GM23338 (cell line): Measurements from ENCODE around the gene ERC2. TPM values are rescaled to one million over a fixed set of nuclear protein-coding genes. Genes with fewer than 3 reads are reported as not detected.

Experiments used
- ATAC-seq: fragments of 200-7000 bp; cut with Tn5 transposase; 3 replicates; pipeline ENCODE4 v1.9.1; 2020
- DNase-seq: peaks from one replicate; pipeline ENCODE4 v3.0.0-alpha.2; 2015; ENCODE audit warnings: low spot score
- H2AFZ ChIP-seq: fragments of 200-600 bp; sonication (generic); 2 replicates; pipeline ENCODE4 v1.8.0; 2016; ENCODE audit warnings: antibody characterized with exemption, mild to moderate bottlenecking, moderate library complexity
- H3F3A ChIP-seq: fragments of 200-600 bp; sonication (generic); replicated peaks from 2 replicates; pipeline ENCODE4 v1.8.0; 2017; ENCODE audit warnings: antibody characterized with exemption, mixed run types, low read depth
- H3K27ac ChIP-seq: fragments of 200-600 bp; sonication (generic); 2 replicates; pipeline ENCODE4 v1.6.1; 2016; ENCODE audit warnings: low read depth
- H3K27me3 ChIP-seq: fragments of 200-600 bp; sonication (generic); 2 replicates; pipeline ENCODE4 v1.8.0; 2016; ENCODE audit warnings: mild to moderate bottlenecking, mixed run types, moderate library complexity; ENCODE audit not compliant: insufficient read depth
- H3K36me3 ChIP-seq: fragments of 200-600 bp; sonication (generic); 2 replicates; pipeline ENCODE4 v1.8.0; 2016; ENCODE audit warnings: mild to moderate bottlenecking; ENCODE audit not compliant: insufficient read depth
- H3K4me1 ChIP-seq: fragments of 200-600 bp; sonication (generic); 2 replicates; pipeline ENCODE4 v1.8.0; 2016; ENCODE audit warnings: mild to moderate bottlenecking, moderate library complexity; ENCODE audit not compliant: insufficient read depth
- H3K4me2 ChIP-seq: fragments of 200-600 bp; sonication (generic); 2 replicates; pipeline ENCODE4 v1.7.1; 2017; ENCODE audit warnings: mixed run types
- H3K4me3 ChIP-seq: fragments of 200-600 bp; sonication (generic); 2 replicates; pipeline ENCODE4 v1.6.1; 2016; ENCODE audit warnings: mixed run types
- H3K79me2 ChIP-seq: fragments of 200-600 bp; sonication (generic); replicated peaks from 2 replicates; pipeline ENCODE4 v1.8.0; 2017; ENCODE audit warnings: mild to moderate bottlenecking; ENCODE audit not compliant: insufficient read depth
- H3K9me2 ChIP-seq: fragments of 200-600 bp; sonication (generic); 2 replicates; pipeline ENCODE4 v1.8.0; 2017; ENCODE audit not compliant: insufficient read depth
- H4K20me1 ChIP-seq: fragments of 200-600 bp; sonication (generic); replicated peaks from 2 replicates; pipeline ENCODE4 v1.8.0; 2017; ENCODE audit warnings: mild to moderate bottlenecking; ENCODE audit not compliant: insufficient read depth
- H3K27ac Mint-ChIP-seq: 2 replicates; pipeline ENCODE4 v1.8.0; 2020; ENCODE audit warnings: inconsistent platforms, mild to moderate bottlenecking, moderate library complexity, mixed read lengths
- H3K27me3 Mint-ChIP-seq: 3 replicates; pipeline ENCODE4 v1.8.0; 2022; ENCODE audit warnings: low read depth, mild to moderate bottlenecking, moderate library complexity, mixed read lengths, inconsistent platforms; ENCODE audit not compliant: insufficient read depth, poor library complexity
- H3K36me3 Mint-ChIP-seq: 3 replicates; pipeline ENCODE4 v1.8.0; 2021; ENCODE audit warnings: low read depth, mild to moderate bottlenecking, inconsistent platforms, moderate library complexity, mixed read lengths
- H3K4me1 Mint-ChIP-seq: 3 replicates; pipeline ENCODE4 v1.8.0; 2020; ENCODE audit warnings: mild to moderate bottlenecking, inconsistent platforms, mixed read lengths
- H3K4me3 Mint-ChIP-seq: 3 replicates; pipeline ENCODE4 v1.8.0; 2021; ENCODE audit warnings: moderate library complexity, mild to moderate bottlenecking, inconsistent platforms, mixed read lengths
- H3K9me3 Mint-ChIP-seq: 3 replicates; pipeline ENCODE4 v1.8.0; 2020; ENCODE audit warnings: moderate library complexity, mild to moderate bottlenecking, inconsistent platforms, mixed read lengths
- CREB1 ChIP-seq: fragments of 250-450 bp; sonication (Bioruptor Pico); IDR thresholded peaks from 2 replicates; pipeline ENCODE4 v1.5.0; 2020; ENCODE audit warnings: low read depth, mild to moderate bottlenecking, moderate library complexity
- EZH2 ChIP-seq: fragments of 200-600 bp; sonication (generic); IDR thresholded peaks from one replicate; pipeline ENCODE4 v1.8.0; 2017; ENCODE audit warnings: antibody characterized with exemption, mild to moderate bottlenecking, low read depth; ENCODE audit not compliant: unreplicated experiment
- NANOG ChIP-seq: IDR thresholded peaks from 2 replicates; pipeline ENCODE4 v1.6.1; 2016; ENCODE audit warnings: antibody characterized with exemption, borderline replicate concordance
- POLR2AphosphoS5 ChIP-seq: IDR thresholded peaks from 2 replicates; pipeline ENCODE4 v1.6.1; 2016; ENCODE audit warnings: antibody characterized with exemption, low read depth
- STAT1 ChIP-seq: IDR thresholded peaks from one replicate; pipeline ENCODE4 v1.6.1; 2016; ENCODE audit warnings: antibody characterized with exemption; ENCODE audit not compliant: unreplicated experiment
- ZNF331 ChIP-seq: fragments of 250-450 bp; sonication (Bioruptor Pico); IDR thresholded peaks from 2 replicates; pipeline ENCODE4 v1.5.0; 2020; ENCODE audit warnings: low read depth, mild to moderate bottlenecking, moderate library complexity
- polyA plus RNA-seq: library from polyadenylated mRNA; unstranded; fragments of >200 nt; fragmentation: Nextera tagmentation; extraction: Ambion mirVana; gene quantifications from 2 replicates; pipeline ENCODE4 v1.2.1, GENCODE V29; 2016
- total RNA-seq: library from RNA; depleted of rRNA; stranded (reverse); fragments of >200 nt; shearing (Covaris generic); gene quantifications from 2 replicates; pipeline ENCODE4 v1.2.3, GENCODE V29; 2014
- TF ChIP-seq, protein P1 (sequence below): IDR thresholded peaks from 2 replicates; pipeline ENCODE4 v1.6.1; 2016; ENCODE audit warnings: antibody characterized with exemption
- TF ChIP-seq, protein P2 (sequence below), 2 experiments: fragments of 200-600 bp in 1 of 2; sonication (generic) in 1 of 2; conservative IDR thresholded peaks; 2 replicates each; pipeline versions ENCODE4 v1.5.1 to v1.6.1; 2016 to 2017; ENCODE audit warnings: antibody characterized with exemption in 2 of 2, low read depth in 2 of 2, mild to moderate bottlenecking in 2 of 2, moderate library complexity in 1 of 2
- TF ChIP-seq, protein P3 (sequence below): IDR thresholded peaks from one replicate; pipeline ENCODE4 v1.6.1; 2018; ENCODE audit warnings: antibody characterized with exemption; ENCODE audit not compliant: unreplicated experiment
- TF ChIP-seq, protein P4 (sequence below): fragments of 250-450 bp; sonication (Bioruptor Pico); IDR thresholded peaks from 2 replicates; pipeline ENCODE4 v1.5.0; 2020; ENCODE audit warnings: mild to moderate bottlenecking, moderate library complexity

Gene ERC2
- total and polyA plus RNA-seq, 2 experiments from 2014 or later = 11.8 to 13.7 TPM

DNA sequence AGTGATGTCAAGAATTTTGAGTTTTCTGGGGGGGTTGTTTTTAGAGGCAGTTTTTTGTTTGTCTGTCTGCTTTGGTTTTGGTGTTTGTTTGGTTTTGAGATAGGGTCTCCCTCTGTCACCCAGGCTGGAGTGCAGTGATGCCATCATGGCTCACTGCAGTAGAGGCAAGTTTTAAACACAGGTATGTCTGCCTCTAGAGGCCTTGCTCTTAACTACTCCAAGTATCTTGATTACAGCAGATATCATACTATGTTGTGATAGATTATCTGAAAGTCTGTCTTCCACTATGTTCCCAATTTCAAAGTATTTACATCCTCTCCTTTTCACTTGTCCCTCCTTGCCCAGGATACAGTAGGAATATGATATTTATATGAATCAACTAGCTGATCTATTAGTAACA, 57.7 kb downstream of the ERC2 start (continued):
- TF ChIP-seq, protein P1, sequence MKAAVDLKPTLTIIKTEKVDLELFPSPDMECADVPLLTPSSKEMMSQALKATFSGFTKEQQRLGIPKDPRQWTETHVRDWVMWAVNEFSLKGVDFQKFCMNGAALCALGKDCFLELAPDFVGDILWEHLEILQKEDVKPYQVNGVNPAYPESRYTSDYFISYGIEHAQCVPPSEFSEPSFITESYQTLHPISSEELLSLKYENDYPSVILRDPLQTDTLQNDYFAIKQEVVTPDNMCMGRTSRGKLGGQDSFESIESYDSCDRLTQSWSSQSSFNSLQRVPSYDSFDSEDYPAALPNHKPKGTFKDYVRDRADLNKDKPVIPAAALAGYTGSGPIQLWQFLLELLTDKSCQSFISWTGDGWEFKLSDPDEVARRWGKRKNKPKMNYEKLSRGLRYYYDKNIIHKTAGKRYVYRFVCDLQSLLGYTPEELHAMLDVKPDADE = no peak
- TF ChIP-seq, protein P2, sequence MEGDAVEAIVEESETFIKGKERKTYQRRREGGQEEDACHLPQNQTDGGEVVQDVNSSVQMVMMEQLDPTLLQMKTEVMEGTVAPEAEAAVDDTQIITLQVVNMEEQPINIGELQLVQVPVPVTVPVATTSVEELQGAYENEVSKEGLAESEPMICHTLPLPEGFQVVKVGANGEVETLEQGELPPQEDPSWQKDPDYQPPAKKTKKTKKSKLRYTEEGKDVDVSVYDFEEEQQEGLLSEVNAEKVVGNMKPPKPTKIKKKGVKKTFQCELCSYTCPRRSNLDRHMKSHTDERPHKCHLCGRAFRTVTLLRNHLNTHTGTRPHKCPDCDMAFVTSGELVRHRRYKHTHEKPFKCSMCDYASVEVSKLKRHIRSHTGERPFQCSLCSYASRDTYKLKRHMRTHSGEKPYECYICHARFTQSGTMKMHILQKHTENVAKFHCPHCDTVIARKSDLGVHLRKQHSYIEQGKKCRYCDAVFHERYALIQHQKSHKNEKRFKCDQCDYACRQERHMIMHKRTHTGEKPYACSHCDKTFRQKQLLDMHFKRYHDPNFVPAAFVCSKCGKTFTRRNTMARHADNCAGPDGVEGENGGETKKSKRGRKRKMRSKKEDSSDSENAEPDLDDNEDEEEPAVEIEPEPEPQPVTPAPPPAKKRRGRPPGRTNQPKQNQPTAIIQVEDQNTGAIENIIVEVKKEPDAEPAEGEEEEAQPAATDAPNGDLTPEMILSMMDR (conservative IDR thresholded peaks at IDR 0.05; ENCODE audit: low read depth in 2 of 2) = peak; percentile 16 to 30; a peak in 3 of 4 replicates

DNA sequence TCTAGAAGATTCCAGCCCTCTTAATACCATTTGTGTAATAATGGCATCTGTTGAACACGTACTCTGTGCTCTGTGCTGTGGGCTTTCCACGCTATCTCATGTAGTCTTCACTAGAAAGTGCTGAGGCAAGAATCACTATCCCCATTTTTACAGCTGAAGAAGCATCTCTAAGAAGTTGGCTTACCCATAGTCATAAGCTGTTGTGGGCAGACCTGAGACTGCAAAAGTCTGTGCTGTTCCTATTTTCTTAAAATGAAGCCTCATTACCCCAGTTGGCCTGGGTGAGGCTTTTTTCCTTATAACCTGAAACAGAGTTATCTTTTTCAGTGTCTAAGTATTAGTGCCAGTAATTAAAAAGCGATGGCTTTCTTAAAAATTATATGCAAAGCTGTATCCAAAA, 58.5 kb downstream of the ERC2 start:
- Histone ChIP-seq H3K4me1 (peaks cover 8% of the 10 kb centered on the region; the same call in 1 of the 2 replicates), H3K79me2 (no peaks in the 10 kb centered on the region)
- peaks cover 6% of the 10 kb centered on the region for H3K27me3 Mint-ChIP-seq
- TF ChIP-seq, protein P3, sequence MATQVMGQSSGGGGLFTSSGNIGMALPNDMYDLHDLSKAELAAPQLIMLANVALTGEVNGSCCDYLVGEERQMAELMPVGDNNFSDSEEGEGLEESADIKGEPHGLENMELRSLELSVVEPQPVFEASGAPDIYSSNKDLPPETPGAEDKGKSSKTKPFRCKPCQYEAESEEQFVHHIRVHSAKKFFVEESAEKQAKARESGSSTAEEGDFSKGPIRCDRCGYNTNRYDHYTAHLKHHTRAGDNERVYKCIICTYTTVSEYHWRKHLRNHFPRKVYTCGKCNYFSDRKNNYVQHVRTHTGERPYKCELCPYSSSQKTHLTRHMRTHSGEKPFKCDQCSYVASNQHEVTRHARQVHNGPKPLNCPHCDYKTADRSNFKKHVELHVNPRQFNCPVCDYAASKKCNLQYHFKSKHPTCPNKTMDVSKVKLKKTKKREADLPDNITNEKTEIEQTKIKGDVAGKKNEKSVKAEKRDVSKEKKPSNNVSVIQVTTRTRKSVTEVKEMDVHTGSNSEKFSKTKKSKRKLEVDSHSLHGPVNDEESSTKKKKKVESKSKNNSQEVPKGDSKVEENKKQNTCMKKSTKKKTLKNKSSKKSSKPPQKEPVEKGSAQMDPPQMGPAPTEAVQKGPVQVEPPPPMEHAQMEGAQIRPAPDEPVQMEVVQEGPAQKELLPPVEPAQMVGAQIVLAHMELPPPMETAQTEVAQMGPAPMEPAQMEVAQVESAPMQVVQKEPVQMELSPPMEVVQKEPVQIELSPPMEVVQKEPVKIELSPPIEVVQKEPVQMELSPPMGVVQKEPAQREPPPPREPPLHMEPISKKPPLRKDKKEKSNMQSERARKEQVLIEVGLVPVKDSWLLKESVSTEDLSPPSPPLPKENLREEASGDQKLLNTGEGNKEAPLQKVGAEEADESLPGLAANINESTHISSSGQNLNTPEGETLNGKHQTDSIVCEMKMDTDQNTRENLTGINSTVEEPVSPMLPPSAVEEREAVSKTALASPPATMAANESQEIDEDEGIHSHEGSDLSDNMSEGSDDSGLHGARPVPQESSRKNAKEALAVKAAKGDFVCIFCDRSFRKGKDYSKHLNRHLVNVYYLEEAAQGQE = no peak
- TF ChIP-seq CREB1 (CRISPR knock-in tag) (no peak), NANOG (no peak), ZNF331 (CRISPR knock-in tag) (no peak), STAT1 (no peak), EZH2 (no peak), POLR2AphosphoS5 (no peak)
- TF ChIP-seq, protein P4, sequence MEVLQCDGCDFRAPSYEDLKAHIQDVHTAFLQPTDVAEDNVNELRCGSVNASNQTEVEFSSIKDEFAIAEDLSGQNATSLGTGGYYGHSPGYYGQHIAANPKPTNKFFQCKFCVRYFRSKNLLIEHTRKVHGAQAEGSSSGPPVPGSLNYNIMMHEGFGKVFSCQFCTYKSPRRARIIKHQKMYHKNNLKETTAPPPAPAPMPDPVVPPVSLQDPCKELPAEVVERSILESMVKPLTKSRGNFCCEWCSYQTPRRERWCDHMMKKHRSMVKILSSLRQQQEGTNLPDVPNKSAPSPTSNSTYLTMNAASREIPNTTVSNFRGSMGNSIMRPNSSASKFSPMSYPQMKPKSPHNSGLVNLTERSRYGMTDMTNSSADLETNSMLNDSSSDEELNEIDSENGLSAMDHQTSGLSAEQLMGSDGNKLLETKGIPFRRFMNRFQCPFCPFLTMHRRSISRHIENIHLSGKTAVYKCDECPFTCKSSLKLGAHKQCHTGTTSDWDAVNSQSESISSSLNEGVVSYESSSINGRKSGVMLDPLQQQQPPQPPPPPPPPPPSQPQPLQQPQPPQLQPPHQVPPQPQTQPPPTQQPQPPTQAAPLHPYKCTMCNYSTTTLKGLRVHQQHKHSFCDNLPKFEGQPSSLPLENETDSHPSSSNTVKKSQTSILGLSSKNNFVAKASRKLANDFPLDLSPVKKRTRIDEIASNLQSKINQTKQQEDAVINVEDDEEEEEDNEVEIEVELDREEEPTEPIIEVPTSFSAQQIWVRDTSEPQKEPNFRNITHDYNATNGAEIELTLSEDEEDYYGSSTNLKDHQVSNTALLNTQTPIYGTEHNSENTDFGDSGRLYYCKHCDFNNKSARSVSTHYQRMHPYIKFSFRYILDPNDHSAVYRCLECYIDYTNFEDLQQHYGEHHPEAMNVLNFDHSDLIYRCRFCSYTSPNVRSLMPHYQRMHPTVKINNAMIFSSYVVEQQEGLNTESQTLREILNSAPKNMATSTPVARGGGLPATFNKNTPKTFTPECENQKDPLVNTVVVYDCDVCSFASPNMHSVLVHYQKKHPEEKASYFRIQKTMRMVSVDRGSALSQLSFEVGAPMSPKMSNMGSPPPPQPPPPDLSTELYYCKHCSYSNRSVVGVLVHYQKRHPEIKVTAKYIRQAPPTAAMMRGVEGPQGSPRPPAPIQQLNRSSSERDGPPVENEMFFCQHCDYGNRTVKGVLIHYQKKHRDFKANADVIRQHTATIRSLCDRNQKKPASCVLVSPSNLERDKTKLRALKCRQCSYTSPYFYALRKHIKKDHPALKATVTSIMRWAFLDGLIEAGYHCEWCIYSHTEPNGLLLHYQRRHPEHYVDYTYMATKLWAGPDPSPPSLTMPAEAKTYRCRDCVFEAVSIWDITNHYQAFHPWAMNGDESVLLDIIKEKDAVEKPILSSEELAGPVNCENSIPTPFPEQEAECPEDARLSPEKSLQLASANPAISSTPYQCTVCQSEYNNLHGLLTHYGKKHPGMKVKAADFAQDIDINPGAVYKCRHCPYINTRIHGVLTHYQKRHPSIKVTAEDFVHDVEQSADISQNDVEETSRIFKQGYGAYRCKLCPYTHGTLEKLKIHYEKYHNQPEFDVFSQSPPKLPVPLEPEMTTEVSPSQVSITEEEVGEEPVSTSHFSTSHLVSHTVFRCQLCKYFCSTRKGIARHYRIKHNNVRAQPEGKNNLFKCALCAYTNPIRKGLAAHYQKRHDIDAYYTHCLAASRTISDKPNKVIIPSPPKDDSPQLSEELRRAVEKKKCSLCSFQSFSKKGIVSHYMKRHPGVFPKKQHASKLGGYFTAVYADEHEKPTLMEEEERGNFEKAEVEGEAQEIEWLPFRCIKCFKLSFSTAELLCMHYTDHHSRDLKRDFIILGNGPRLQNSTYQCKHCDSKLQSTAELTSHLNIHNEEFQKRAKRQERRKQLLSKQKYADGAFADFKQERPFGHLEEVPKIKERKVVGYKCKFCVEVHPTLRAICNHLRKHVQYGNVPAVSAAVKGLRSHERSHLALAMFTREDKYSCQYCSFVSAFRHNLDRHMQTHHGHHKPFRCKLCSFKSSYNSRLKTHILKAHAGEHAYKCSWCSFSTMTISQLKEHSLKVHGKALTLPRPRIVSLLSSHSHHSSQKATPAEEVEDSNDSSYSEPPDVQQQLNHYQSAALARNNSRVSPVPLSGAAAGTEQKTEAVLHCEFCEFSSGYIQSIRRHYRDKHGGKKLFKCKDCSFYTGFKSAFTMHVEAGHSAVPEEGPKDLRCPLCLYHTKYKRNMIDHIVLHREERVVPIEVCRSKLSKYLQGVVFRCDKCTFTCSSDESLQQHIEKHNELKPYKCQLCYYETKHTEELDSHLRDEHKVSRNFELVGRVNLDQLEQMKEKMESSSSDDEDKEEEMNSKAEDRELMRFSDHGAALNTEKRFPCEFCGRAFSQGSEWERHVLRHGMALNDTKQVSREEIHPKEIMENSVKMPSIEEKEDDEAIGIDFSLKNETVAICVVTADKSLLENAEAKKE (CRISPR knock-in tag) = no peak
- TF ChIP-seq, protein P2 (conservative IDR thresholded peaks at IDR 0.05; ENCODE audit: low read depth in 2 of 2) = no peak

More for the DNA sequence above, 58.5 kb downstream of the ERC2 start:
- Histone ChIP-seq H3K9me2 (no peaks in the 10 kb centered on the region), H3K4me2 (no peak overlapping the region), H3K4me3 (no peak overlapping the region), H4K20me1 (no peaks in the 10 kb centered on the region), H3K27ac (no peak overlapping the region), H3F3A (no peaks in the 10 kb centered on the region), H2AFZ (no peak overlapping the region), H3K36me3 (no peaks in the 10 kb centered on the region), H3K27me3 (no peaks in the 10 kb centered on the region)
- ATAC-seq = no peak
- no peak overlapping the region for H3K4me3 Mint-ChIP-seq
- DNase-seq = no peak
- H3K36me3 Mint-ChIP-seq = peaks cover 8% of the 10 kb centered on the region
- no peaks in the 10 kb centered on the region for H3K9me3 Mint-ChIP-seq
- no peak overlapping the region for H3K27ac Mint-ChIP-seq
- peaks cover 19% of the 10 kb centered on the region for H3K4me1 Mint-ChIP-seq
